Measurements from ENCODE around the gene ESYT1. TPM values are rescaled to one million over a fixed set of nuclear protein-coding genes. Genes with fewer than 3 reads are reported as not detected.
A peak's percentile ranks its signal among the peaks of the same experiment; 100 is the strongest.

ESYT1 gene
- total RNA-seq, 2 experiments from 2014 or later: 266 to 279 TPM

DNA sequence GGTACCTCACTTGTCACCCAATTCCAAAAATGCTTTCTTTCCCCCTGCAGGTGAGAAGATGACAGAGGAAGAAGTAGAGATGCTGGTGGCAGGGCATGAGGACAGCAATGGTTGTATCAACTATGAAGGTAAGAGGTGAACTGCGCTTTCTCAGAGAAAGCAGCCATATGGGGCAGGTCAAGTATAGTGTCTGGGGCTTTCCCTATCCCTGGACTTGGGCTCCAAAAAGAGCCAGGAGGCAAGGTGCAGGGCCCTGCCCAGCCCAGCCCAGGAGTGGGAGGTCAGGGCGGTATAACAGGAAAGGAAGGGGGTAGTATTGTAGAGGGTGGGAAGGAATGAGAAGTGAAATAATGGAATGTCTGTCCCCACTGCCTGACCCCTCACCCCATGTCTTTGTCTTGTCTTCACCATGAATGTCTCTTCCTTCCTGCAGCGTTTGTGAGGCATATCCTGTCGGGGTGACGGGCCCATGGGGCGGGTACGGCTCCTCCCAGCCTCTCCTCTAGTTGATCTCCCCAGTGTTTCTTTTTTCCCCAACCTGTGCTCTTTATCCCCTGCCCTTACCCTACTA is 32.2 kb downstream of the ESYT1 start:
- Mint-ChIP-seq H3K27ac (peak overlapping the region; percentile 90), H3K9me3 (no peaks in the 10 kb centered on the region), H3K27me3 (no peaks in the 10 kb centered on the region), H3K36me3 (ENCODE audit: low read depth) (peaks cover 76% of the 10 kb centered on the region), H3K4me1 (peaks cover 47% of the 10 kb centered on the region), H3K4me3 (peak overlapping the region; percentile 91)
- CTCF ChIA-PET: interaction anchor here (1.7 to 7.2 kb wide), 5 partner anchors 29 to 62 kb away, joined by 4 to 86 read pairs (median 32); partner anchors contain the start of genes ESYT1, PA2G4, RNF41 and SMARCC2
- POLR2A ChIA-PET: interaction anchor here (1.1 to 9.2 kb wide), 15 partner anchors 11 to 113 kb away, joined by 4 to 178 read pairs (median 18); partner anchors contain the start of genes ANKRD52, ESYT1, MYL6B and PA2G4
- DNase-seq: peak; percentile 79

DNA sequence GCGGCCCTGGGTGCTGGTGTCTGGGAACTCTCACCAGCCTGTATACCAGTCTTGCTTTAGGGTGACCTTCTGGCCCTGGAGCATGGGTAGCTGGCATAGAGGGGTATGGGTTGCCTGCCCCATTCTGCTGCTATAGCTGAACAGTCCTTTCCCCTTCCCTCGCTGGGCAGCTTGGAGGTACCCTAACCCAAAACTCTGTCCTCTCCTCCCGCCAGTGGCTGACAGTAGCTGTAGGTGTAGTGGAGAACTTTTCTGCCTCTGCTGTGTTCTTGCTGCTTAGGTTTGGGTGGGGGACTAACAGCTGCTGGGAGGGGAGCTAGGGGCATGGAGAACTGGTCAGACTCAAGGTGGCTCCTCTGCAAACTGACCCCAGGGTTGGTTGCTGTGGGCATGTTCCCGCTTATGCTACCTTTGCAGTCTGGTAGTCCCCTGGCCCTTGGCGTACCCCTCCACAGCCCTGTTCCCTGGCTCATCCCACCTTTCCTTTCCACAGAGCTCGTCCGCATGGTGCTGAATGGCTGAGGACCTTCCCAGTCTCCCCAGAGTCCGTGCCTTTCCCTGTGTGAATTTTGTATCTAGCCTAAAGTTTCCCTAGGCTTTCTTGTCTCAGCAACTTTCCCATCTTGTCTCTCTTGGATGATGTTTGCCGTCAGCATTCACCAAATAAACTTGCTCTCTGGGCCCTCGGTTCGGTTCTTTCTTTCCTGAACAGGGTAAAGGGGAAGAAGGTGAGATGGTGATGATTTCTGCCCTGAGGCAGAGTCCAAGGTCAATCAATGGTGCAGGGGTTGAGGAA is 33.0 kb downstream of the ESYT1 start:
- H3K4me1 Mint-ChIP-seq: peaks cover 40% of the 10 kb centered on the region
- H3K36me3 Mint-ChIP-seq (ENCODE audit: low read depth): peaks cover 78% of the 10 kb centered on the region
- CTCF ChIA-PET: interaction anchor here (1.7 to 7.2 kb wide), 4 partner anchors 10 to 42 kb away, joined by 6 to 86 read pairs (median 34); partner anchors contain the start of genes ESYT1, MYL6B, SMARCC2 and ZC3H10
- DNase-seq: no peak
- POLR2A ChIA-PET: interaction anchor here (0.8 to 9.2 kb wide), 18 partner anchors 10 to 187 kb away, joined by 3 to 178 read pairs (median 6); partner anchors contain the start of genes ANKRD52, ESYT1, MYL6B and PA2G4
- H3K9me3 Mint-ChIP-seq: no peaks in the 10 kb centered on the region
- peak overlapping the region; percentile 91 for H3K4me3 Mint-ChIP-seq
- H3K27ac Mint-ChIP-seq: peak overlapping the region; percentile 90
- no peaks in the 10 kb centered on the region for H3K27me3 Mint-ChIP-seq

DNA sequence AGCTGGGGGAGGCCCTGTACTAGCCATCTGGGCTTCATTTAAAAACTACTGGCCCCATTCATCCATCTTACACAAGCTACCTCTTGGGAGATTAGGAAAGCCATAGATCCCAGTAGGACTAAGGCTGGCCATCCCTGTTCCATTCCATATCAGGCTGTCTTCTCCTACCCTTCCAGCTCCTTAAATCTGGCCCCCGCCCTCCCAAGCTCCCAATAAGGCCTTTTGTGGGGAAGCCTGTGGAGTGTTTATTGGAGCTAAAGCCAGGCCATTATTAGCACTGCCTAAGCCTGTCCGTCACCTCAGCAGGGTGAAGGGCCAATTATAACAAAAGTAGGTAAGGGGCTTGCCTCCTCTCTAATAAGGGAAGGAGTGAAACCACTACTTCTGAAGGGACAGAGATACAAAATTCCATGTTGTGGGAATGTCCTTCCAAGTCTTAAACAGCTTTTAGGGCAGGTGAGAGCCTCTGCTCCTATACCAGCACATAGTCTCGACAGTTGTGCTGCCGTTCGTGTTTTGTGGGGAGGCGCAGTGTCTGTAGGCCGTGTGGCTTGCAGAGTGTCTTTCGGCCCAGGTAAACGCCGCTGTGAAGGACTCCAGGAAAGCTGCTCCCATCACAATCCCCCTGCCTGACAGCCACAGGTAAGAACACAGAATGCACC is 33.8 kb downstream of the ESYT1 start:
- H3K27me3 Mint-ChIP-seq: no peaks in the 10 kb centered on the region
- H3K27ac Mint-ChIP-seq: peak overlapping the region; percentile 55
- POLR2A ChIA-PET: interaction anchor here (0.8 to 9.2 kb wide), 20 partner anchors 9 to 474 kb away, joined by 3 to 178 read pairs (median 5); partner anchors contain the start of genes ANKRD52, ESYT1, MYL6B and PA2G4
- no peaks in the 10 kb centered on the region for H3K9me3 Mint-ChIP-seq
- peaks cover 78% of the 10 kb centered on the region for H3K36me3 Mint-ChIP-seq (ENCODE audit: low read depth)
- H3K4me1 Mint-ChIP-seq: peaks cover 40% of the 10 kb centered on the region
- H3K4me3 Mint-ChIP-seq: peak overlapping the region; percentile 91
- no peak for DNase-seq
- CTCF ChIA-PET: interaction anchor here (1.7 to 7.2 kb wide), 4 partner anchors 10 to 43 kb away, joined by 6 to 86 read pairs (median 34); partner anchors contain the start of genes ESYT1, MYL6B, SMARCC2 and ZC3H10

DNA sequence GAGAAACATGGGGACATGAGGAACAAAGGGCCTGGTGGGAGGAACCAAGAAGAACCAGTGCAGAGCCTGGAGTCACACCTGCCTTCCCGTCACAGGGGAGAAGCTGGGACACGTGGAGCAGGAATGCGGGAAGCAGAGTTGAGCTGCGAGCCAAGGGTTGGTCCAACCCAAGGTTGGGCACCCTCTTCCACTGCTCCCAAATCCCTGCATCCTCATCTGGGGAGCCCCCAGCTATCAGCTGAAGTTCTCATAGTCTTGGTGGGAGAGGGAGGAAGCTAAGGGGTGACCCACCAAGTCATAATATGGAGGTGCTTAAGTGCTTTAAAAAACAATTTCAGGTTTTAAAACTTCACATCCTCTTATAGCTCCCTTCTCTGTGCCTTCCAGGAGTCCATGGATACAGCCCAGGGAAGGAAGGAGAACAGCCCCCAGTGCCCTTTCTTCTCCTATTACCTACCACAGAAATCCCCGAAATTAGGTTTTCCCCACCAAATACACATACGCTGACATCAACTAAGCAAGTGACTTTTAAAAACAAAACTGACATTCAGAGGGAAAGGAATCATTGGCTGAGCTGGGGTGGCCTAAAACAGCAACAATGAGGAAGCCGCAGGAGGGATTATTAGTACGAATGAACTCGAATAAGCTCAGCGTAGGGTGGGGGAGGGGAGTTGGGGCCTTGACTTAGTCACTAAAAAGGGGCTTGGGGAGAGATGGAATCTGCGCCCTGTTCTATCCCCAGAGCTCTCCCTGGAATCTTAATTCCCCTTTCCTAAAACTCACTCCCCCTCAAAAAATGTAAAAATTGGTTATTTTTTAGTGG is 34.6 kb downstream of the ESYT1 start:
- CTCF ChIA-PET: interaction anchor here (0.7 to 7.2 kb wide), 7 partner anchors 11 to 45 kb away, joined by 3 to 86 read pairs (median 5); partner anchors contain the start of genes ESYT1, MYL6B, SMARCC2 and ZC3H10
- Mint-ChIP-seq H3K27me3 (no peaks in the 10 kb centered on the region), H3K4me3 (no peak overlapping the region)

DNA sequence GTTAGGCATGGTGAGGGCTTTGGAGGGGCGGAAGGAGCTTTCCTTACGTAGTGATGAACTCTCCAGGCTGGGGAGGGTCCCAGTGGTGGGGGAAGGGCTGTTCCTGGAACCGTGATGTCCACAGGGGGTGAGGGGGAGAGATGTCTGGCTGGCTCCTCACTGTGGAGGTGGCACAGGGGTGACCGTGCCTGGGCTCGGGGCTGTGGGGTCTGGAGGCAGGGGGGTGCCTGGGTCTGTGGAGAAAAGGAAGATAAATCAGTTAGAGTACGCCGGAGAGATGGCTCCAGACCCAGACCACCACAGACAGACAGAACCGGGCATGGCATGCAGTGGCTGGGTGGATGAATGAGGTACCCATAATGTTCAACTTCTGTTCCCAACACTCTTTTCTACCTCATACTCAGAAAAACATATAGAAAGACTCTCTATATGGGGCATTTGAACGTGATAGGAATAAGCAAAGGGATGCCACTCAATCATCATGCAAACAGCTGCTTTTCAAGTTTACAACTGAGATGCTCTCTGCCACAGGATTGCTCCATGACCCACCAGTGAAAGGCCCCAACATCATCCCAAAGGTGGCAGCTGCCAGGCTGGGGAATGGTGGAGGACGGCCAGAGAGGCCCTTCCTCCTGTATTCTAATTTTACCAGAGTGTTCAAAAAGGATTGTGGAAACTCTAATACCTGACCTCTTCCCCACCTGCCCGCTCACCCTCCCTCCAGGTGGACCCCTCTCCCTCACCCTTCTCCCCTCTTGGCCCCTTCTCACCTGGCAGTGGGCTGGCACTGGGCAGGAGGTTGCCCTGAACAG is 35.7 kb downstream of the ESYT1 start:
- no peak for DNase-seq
- Mint-ChIP-seq H3K27ac (peak overlapping the region; percentile 40), H3K9me3 (no peaks in the 10 kb centered on the region), H3K36me3 (ENCODE audit: low read depth) (peaks cover 77% of the 10 kb centered on the region), H3K4me1 (peaks cover 39% of the 10 kb centered on the region), H3K4me3 (no peak overlapping the region), H3K27me3 (no peaks in the 10 kb centered on the region)
- POLR2A ChIA-PET: interaction anchor here (1.0 to 9.2 kb wide), 11 partner anchors 9 to 472 kb away, joined by 3 to 178 read pairs (median 9); partner anchors contain the start of genes ESYT1, MYL6B, PA2G4 and SMARCC2
- CTCF ChIA-PET: interaction anchor here (0.5 to 7.2 kb wide), 6 partner anchors 11 to 101 kb away, joined by 3 to 86 read pairs (median 4); partner anchors contain the start of genes ESYT1, SMARCC2 and ZC3H10

More for the DNA sequence above, 34.6 kb downstream of the ESYT1 start:
- no peaks in the 10 kb centered on the region for H3K9me3 Mint-ChIP-seq
- peaks cover 78% of the 10 kb centered on the region for H3K36me3 Mint-ChIP-seq (ENCODE audit: low read depth)
- POLR2A ChIA-PET: interaction anchor here (1.0 to 9.2 kb wide), 14 partner anchors 8 to 473 kb away, joined by 3 to 178 read pairs (median 7); partner anchors contain the start of genes ESYT1, MYL6B, PA2G4 and SMARCC2
- DNase-seq: no peak
- H3K4me1 Mint-ChIP-seq: peaks cover 37% of the 10 kb centered on the region
- peak overlapping the region; percentile 44 for H3K27ac Mint-ChIP-seq

DNA sequence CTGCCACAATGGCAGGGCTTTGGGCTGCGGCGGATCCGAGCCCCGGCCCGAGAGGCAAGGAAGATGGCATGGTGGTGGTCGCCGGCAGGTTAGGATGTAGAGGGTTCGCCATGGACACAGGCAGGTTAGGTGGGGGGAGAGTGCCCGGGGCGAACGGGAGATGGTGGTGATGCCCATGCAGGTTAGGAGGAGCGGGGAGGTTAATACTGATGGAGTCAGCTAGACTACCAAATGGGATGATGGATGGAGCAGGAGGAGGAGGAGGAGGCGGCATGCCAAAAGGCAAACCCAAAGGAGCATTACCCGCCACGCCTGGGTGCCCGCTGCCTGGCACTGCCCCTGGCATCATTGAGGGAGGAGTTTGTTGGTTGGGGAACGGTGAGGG is 36.3 kb downstream of the ESYT1 start:
- Mint-ChIP-seq H3K9me3 (no peaks in the 10 kb centered on the region), H3K27ac (no peak overlapping the region), H3K27me3 (no peaks in the 10 kb centered on the region), H3K4me1 (peaks cover 39% of the 10 kb centered on the region), H3K36me3 (ENCODE audit: low read depth) (peaks cover 76% of the 10 kb centered on the region), H3K4me3 (no peak overlapping the region)
- POLR2A ChIA-PET: interaction anchor here (1.0 to 9.2 kb wide), 6 partner anchors 8 to 44 kb away, joined by 3 to 178 read pairs (median 48); partner anchors contain the start of genes ESYT1, MYL6B and SMARCC2
- CTCF ChIA-PET: interaction anchor here (0.5 to 7.2 kb wide), 4 partner anchors 11 to 100 kb away, joined by 3 to 86 read pairs (median 20); partner anchors contain the start of genes ESYT1 and SMARCC2
- no peak for DNase-seq

DNA sequence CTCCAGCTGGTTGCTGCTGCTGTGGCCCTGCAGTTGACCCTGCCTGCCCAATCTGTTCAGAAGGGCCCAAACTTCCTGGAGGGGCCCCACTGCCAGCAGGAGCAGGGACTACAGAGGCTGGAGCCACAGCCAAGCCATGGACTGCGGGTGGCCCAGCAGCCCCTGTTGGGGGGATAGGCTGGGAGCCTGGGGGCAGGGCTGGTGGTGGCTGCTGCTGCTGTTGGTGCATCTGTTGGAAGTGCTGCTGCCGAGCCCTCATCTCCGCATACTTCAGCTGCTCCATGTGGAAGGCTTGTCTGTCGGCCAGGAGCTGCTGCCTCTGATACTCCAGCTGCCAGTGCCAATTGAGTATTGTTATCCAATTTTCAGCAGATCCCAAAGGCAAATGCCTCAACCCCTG is 37.3 kb downstream of the ESYT1 start:
- Mint-ChIP-seq H3K36me3 (ENCODE audit: low read depth) (peaks cover 76% of the 10 kb centered on the region), H3K27ac (no peak overlapping the region), H3K9me3 (no peaks in the 10 kb centered on the region), H3K4me3 (no peak overlapping the region), H3K27me3 (no peaks in the 10 kb centered on the region), H3K4me1 (peaks cover 35% of the 10 kb centered on the region)
- DNase-seq: no peak
- POLR2A ChIA-PET: interaction anchor here (1.1 to 9.2 kb wide), 7 partner anchors 14 to 47 kb away, joined by 3 to 178 read pairs (median 4); partner anchors contain the start of genes ESYT1, MYL6B, SMARCC2 and ZC3H10
- CTCF ChIA-PET: interaction anchor here (1.0 to 1.6 kb wide), 2 partner anchors 24 to 40 kb away, joined by 3 to 10 read pairs; partner anchors contain the start of gene SMARCC2

DNA sequence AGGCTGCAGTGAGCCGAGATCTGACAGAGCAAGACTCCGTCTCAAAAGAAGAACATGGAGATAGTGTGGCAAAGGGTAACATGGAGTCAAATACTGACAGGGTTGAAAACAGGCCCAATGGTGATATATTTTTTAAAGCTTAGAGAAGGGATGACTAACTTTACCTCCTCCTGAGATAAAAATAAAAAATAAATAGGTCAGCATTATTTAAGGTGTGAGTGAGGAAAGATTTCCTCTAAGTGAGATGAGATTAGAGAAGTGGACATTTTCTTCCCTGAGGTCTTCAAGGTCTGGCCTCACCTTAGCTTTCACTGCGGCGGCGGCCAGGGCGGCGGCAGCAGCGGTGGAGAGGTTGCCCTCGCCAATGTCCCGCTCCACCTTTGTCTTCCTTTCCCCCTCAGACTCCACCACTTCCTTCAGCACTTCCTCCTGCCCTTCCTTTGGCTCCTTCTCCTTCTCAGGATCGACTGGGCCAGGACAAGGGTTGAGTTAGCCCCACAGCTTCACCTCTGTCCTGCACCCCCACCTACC is 41.2 kb downstream of the ESYT1 start:
- Mint-ChIP-seq H3K36me3 (ENCODE audit: low read depth) (peaks cover 77% of the 10 kb centered on the region), H3K27ac (no peak overlapping the region), H3K9me3 (no peaks in the 10 kb centered on the region), H3K27me3 (no peaks in the 10 kb centered on the region), H3K4me3 (no peak overlapping the region), H3K4me1 (peaks cover 8% of the 10 kb centered on the region)
- DNase-seq: no peak
- ChIA-PET POLR2A (interaction anchor here (1.2 to 5.1 kb wide), 4 partner anchors 8 to 19 kb away, joined by 3 to 25 read pairs (median 11); partner anchors contain the start of gene SMARCC2), CTCF (interaction anchor here (0.8 to 0.9 kb wide), 2 partner anchors 12 to 20 kb away, joined by 3 read pairs; partner anchors contain the start of gene SMARCC2)

DNA sequence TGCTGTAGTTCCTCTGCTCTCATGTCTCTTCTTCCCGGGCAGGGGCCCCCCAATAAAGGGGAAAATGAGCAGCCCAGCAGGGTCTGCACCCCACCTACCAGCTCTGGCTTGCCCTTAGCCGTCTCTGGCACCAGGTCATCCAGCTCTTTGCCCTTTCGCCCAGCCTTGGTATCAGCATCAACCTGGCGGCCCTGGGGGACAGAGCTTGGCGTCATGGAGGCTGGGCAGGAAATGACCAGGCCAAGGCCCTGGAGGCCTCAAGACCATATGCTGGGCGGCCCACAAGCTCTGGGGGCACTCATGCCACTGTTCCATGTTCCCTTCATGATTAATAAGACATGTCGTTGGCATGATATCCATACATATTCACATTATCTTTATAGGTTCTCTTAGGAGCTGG is 44.8 kb downstream of the ESYT1 start:
- ChIA-PET POLR2A (interaction anchor here (0.8 to 5.1 kb wide), 6 partner anchors 9 to 99 kb away, joined by 3 to 25 read pairs (median 6); partner anchors contain the start of genes MYL6 and SMARCC2), CTCF (no interaction called here)
- Mint-ChIP-seq H3K27ac (peak overlapping the region; percentile 26), H3K4me1 (peaks cover 7% of the 10 kb centered on the region), H3K27me3 (no peaks in the 10 kb centered on the region), H3K9me3 (no peaks in the 10 kb centered on the region), H3K36me3 (ENCODE audit: low read depth) (peaks cover 77% of the 10 kb centered on the region), H3K4me3 (no peak overlapping the region)
- no peak for DNase-seq

DNA sequence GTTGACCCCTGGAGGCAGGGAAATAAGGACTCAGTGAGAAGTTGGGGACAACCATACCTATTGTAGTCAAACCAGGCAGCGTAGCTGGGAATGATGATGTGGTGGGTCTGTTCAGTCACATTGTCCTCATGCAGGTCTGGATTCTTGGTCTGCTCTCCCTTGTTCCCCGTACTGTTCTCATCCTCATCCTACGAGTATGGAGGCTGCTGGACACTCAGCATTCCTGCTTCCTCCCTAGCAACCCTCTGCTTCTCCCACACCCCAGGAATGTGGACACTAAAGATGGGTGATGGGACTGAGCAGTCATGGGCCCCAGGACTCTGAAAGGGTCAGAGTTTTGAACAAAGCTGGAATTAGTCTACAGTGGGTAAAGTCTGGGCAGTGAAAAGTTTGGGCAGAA is 50.3 kb downstream of the ESYT1 start:
- peaks cover 1% of the 10 kb centered on the region for H3K4me1 Mint-ChIP-seq
- H3K27ac Mint-ChIP-seq: no peak overlapping the region
- ChIA-PET POLR2A (interaction anchor here (1.4 to 2.6 kb wide), 2 partner anchors 10 to 16 kb away, joined by 4 to 7 read pairs; no protein-coding TSS in a partner anchor), CTCF (no interaction called here)
- no peak for DNase-seq
- no peaks in the 10 kb centered on the region for H3K9me3 Mint-ChIP-seq
- peaks cover 67% of the 10 kb centered on the region for H3K36me3 Mint-ChIP-seq (ENCODE audit: low read depth)
- H3K4me3 Mint-ChIP-seq: no peak overlapping the region
- H3K27me3 Mint-ChIP-seq: no peaks in the 10 kb centered on the region

All from activated CD4-positive, alpha-beta memory T cell treated with anti-CD3 and anti-CD28 coated beads, Interleukin-2, amount 10 ng/mL, durations not matched to agents 7 days and 5 days (primary cell).